GM19351 (cell line): ENCODE data around the gene ARHGAP6.

ENCODE experiments used
- ATAC-seq: cut with Tn5 transposase; IDR thresholded peaks from one replicate; pipeline ENCODE4 v1.9.1; 2021; ENCODE audit warnings: mild to moderate bottlenecking, moderate library complexity; ENCODE audit not compliant: unreplicated experiment

The ARHGAP6 gene

GRCh38 chrX:11665168-11666111 lies at the start of gene ARHGAP6:
ARHGAP6 (minus strand) TSS chrX:11665920; CDS start chrX:11664828, 1,092 bp downstream.
- ATAC-seq, result no peak

GRCh38 chrX:11704725-11705495 lies 39.2 kb upstream of the ARHGAP6 start:
- ATAC-seq, result no peak

- ATAC-seq, result no peak
Observed at GRCh38 chrX:11703855-11704254, 38.1 kb upstream of the ARHGAP6 start.

GRCh38 chrX:11702965-11703631 lies 37.4 kb upstream of the ARHGAP6 start:
- no peak for ATAC-seq

GRCh38 chrX:11702420-11702819 lies 36.7 kb upstream of the ARHGAP6 start:
- no peak for ATAC-seq

- ATAC-seq, result no peak
Observed at GRCh38 chrX:11698702-11699101, 33.0 kb upstream of the ARHGAP6 start.

- no peak for ATAC-seq
Observed at GRCh38 chrX:11688201-11688600, 22.5 kb upstream of the ARHGAP6 start.

GRCh38 chrX:11687157-11687556 lies 21.4 kb upstream of the ARHGAP6 start:
- ATAC-seq, result no peak

GRCh38 chrX:11683057-11683456 lies 17.3 kb upstream of the ARHGAP6 start:
- no peak for ATAC-seq

GRCh38 chrX:11678158-11678557 lies 12.4 kb upstream of the ARHGAP6 start:
- ATAC-seq, result no peak

GRCh38 chrX:11672213-11672612 lies 6.5 kb upstream of the ARHGAP6 start:
- ATAC-seq, result no peak

GRCh38 chrX:11670316-11670715 lies 4.6 kb upstream of the ARHGAP6 start:
- no peak for ATAC-seq

- no peak for ATAC-seq
Observed at GRCh38 chrX:11666952-11667685, 1.4 kb upstream of the ARHGAP6 start.

- no peak for ATAC-seq
Observed at GRCh38 chrX:11666164-11666563, 444 bp upstream of the ARHGAP6 start.

- no peak for ATAC-seq
Observed at GRCh38 chrX:11664211-11665167, 1.2 kb downstream of the ARHGAP6 start.

GRCh38 chrX:11663875-11664210 lies 1.9 kb downstream of the ARHGAP6 start:
- no peak for ATAC-seq

- no peak for ATAC-seq
Observed at GRCh38 chrX:11655282-11656015, 10.3 kb downstream of the ARHGAP6 start.

- ATAC-seq, result no peak
Observed at GRCh38 chrX:11648705-11649519, 16.8 kb downstream of the ARHGAP6 start.
